H9 (cell line): ENCODE results near the gene PTPRN2. TPM values are rescaled to one million over a fixed set of nuclear protein-coding genes. Genes with fewer than 3 reads are reported as not detected.

Experiments
- DNase-seq: peaks from one replicate; pipeline ENCODE4 v3.0.0-alpha.2; 2017
- H2AFZ ChIP-seq: one replicate; pipeline ENCODE4 v1.6.1; 2013; ENCODE audit warnings: mild to moderate bottlenecking, low read length, control low read depth, moderate library complexity
- H2AK5ac ChIP-seq: 2 replicates; pipeline ENCODE4 v1.6.1; 2013; ENCODE audit warnings: low read length, control low read depth, mixed read lengths; ENCODE audit not compliant: insufficient read length
- H2BK120ac ChIP-seq: one replicate; pipeline ENCODE4 v1.6.1; 2013; ENCODE audit warnings: low read depth, mild to moderate bottlenecking, low read length, control low read depth, inconsistent platforms; ENCODE audit not compliant: poor library complexity, severe bottlenecking
- H2BK12ac ChIP-seq: 2 replicates; pipeline ENCODE4 v1.6.1; 2013; ENCODE audit warnings: low read length, control low read depth, mixed read lengths, low read depth; ENCODE audit not compliant: insufficient read length
- H2BK15ac ChIP-seq: 2 replicates; pipeline ENCODE4 v1.6.1; 2013; ENCODE audit warnings: low read depth, low read length, control low read depth
- H2BK20ac ChIP-seq: one replicate; pipeline ENCODE4 v1.6.1; 2013; ENCODE audit warnings: low read depth, mild to moderate bottlenecking, low read length, control low read depth, inconsistent platforms; ENCODE audit not compliant: poor library complexity, severe bottlenecking
- H2BK5ac ChIP-seq: 2 replicates; pipeline ENCODE4 v1.6.1; 2013; ENCODE audit warnings: low read length, control low read depth, mixed read lengths; ENCODE audit not compliant: insufficient read length
- H3K14ac ChIP-seq: 2 replicates; pipeline ENCODE4 v1.6.1; 2013; ENCODE audit warnings: low read length, control low read depth; ENCODE audit not compliant: insufficient read depth
- H3K18ac ChIP-seq: 2 replicates; pipeline ENCODE4 v1.6.1; 2013; ENCODE audit warnings: low read depth, mild to moderate bottlenecking, mixed read lengths, low read length, control low read depth; ENCODE audit not compliant: insufficient read length
- H3K23ac ChIP-seq: 2 replicates; pipeline ENCODE4 v1.6.1; 2013; ENCODE audit warnings: low read length, control low read depth, mixed read lengths, low read depth; ENCODE audit not compliant: insufficient read length
- H3K23me2 ChIP-seq: 2 replicates; pipeline ENCODE4 v1.6.1; 2013; ENCODE audit warnings: low read depth, mild to moderate bottlenecking, mixed read lengths, low read length, control low read depth; ENCODE audit not compliant: insufficient read length, poor library complexity, severe bottlenecking
- H3K27ac ChIP-seq: 2 replicates; pipeline ENCODE4 v1.5.1; 2013; ENCODE audit warnings: low read length, control low read depth, mixed read lengths, low read depth; ENCODE audit not compliant: insufficient read length
- H3K27me3 ChIP-seq: 2 replicates; pipeline ENCODE4 v1.6.1; 2013; ENCODE audit warnings: low read length, control low read depth, inconsistent platforms; ENCODE audit not compliant: insufficient read depth
- H3K4ac ChIP-seq: 2 replicates; pipeline ENCODE4 v1.6.1; 2013; ENCODE audit warnings: low read depth, mild to moderate bottlenecking, control low read depth, inconsistent platforms, low read length, moderate library complexity
- H3K4me1 ChIP-seq: 2 replicates; pipeline ENCODE4 v1.6.1; 2013; ENCODE audit warnings: low read length, control low read depth, inconsistent platforms; ENCODE audit not compliant: insufficient read depth
- H3K4me2 ChIP-seq: 2 replicates; pipeline ENCODE4 v1.6.1; 2013; ENCODE audit warnings: low read length, control low read depth, mixed read lengths; ENCODE audit not compliant: insufficient read length, insufficient read depth
- H3K56ac ChIP-seq: 2 replicates; pipeline ENCODE4 v1.6.1; 2013; ENCODE audit warnings: low read depth, mild to moderate bottlenecking, mixed read lengths, low read length, control low read depth; ENCODE audit not compliant: insufficient read length
- H3K79me1 ChIP-seq: 2 replicates; pipeline ENCODE4 v1.6.1; 2013; ENCODE audit warnings: low read depth, mild to moderate bottlenecking, moderate library complexity, low read length, control low read depth, inconsistent platforms; ENCODE audit not compliant: insufficient read depth, poor library complexity, severe bottlenecking
- H3K79me2 ChIP-seq: 2 replicates; pipeline ENCODE4 v1.6.1; 2013; ENCODE audit warnings: low read length, control low read depth, inconsistent platforms; ENCODE audit not compliant: insufficient read depth
- H3K9ac ChIP-seq: 2 replicates; pipeline ENCODE4 v1.6.1; 2013; ENCODE audit warnings: low read length, control low read depth, mixed read lengths; ENCODE audit not compliant: insufficient read length; ENCODE audit errors: extremely low read depth
- H3K9me3 ChIP-seq: one replicate; pipeline ENCODE4 v1.6.1; 2013; ENCODE audit warnings: low read depth, low read length, inconsistent platforms; ENCODE audit not compliant: control insufficient read depth
- H3T11ph ChIP-seq: one replicate; pipeline ENCODE4 v1.6.1; 2013; ENCODE audit warnings: mild to moderate bottlenecking, low read length, control low read depth, inconsistent platforms
- H4K20me1 ChIP-seq: one replicate; pipeline ENCODE4 v1.6.1; 2013; ENCODE audit not compliant: control insufficient read depth, insufficient read length, insufficient read depth
- H4K5ac ChIP-seq: 2 replicates; pipeline ENCODE4 v1.6.1; 2013; ENCODE audit warnings: low read depth, mild to moderate bottlenecking, mixed read lengths, low read length, control low read depth; ENCODE audit not compliant: insufficient read length
- H4K8ac ChIP-seq: replicated peaks from 2 replicates; pipeline ENCODE4 v1.6.1; 2013; ENCODE audit warnings: low read length, control low read depth, mixed read lengths, low read depth; ENCODE audit not compliant: insufficient read length
- H4K91ac ChIP-seq: 2 replicates; pipeline ENCODE4 v1.6.1; 2013; ENCODE audit warnings: low read depth, mild to moderate bottlenecking, moderate library complexity, mixed read lengths, low read length, control low read depth; ENCODE audit not compliant: insufficient read length
- H3K27ac Mint-ChIP-seq, 3 experiments: 2 replicates in 2 of 3; 3 replicates in 1 of 3; pipeline ENCODE4 v1.8.0; 2020 to 2021; ENCODE audit warnings: mixed read lengths in 3 of 3, mild to moderate bottlenecking in 1 of 3, moderate library complexity in 1 of 3
- H3K27me3 Mint-ChIP-seq: 2 replicates; pipeline ENCODE4 v1.8.0; 2021; ENCODE audit warnings: low read depth, mild to moderate bottlenecking, moderate library complexity, mixed read lengths
- H3K36me3 Mint-ChIP-seq, 3 experiments: 2 replicates in 2 of 3; 3 replicates in 1 of 3; pipeline ENCODE4 v1.8.0; 2020 to 2021; ENCODE audit warnings: low read depth in 3 of 3, mixed read lengths in 3 of 3; ENCODE audit not compliant: insufficient read depth in 1 of 3
- H3K4me1 Mint-ChIP-seq, 2 experiments: 2 replicates each; pipeline ENCODE4 v1.8.0; 2020; ENCODE audit warnings: mixed read lengths in 2 of 2
- H3K4me3 Mint-ChIP-seq, 2 experiments: 2 replicates in 1 of 2; 3 replicates in 1 of 2; pipeline ENCODE4 v1.8.0; 2020 to 2021; ENCODE audit warnings: mild to moderate bottlenecking in 2 of 2, mixed read lengths in 2 of 2, moderate library complexity in 1 of 2
- H3K9me3 Mint-ChIP-seq, 2 experiments: 2 replicates in 1 of 2; 3 replicates in 1 of 2; pipeline ENCODE4 v1.8.0; 2020; ENCODE audit warnings: mild to moderate bottlenecking in 2 of 2, mixed read lengths in 2 of 2, moderate library complexity in 1 of 2
- CTCF ChIP-seq: fragments of 200-600 bp; sonication (generic); conservative IDR thresholded peaks from 3 replicates; pipeline ENCODE4 v1.8.0; 2021; ENCODE audit warnings: antibody characterized with exemption, mild to moderate bottlenecking
- WGBS: extraction: QIAGEN DNeasy Blood & Tissue Kit; methylation state at CpG from one replicate; pipeline ENCODE4 v1.1.7; 2013; ENCODE audit warnings: missing lambda C conversion rate, low lambda C conversion rate, mixed read lengths; ENCODE audit not compliant: insufficient read length; ENCODE audit errors: extremely low coverage; 5-methylcytosine and 5-hydroxymethylcytosine counted together
- total RNA-seq: library from RNA; stranded (reverse); gene quantifications from 2 replicates; pipeline ENCODE4 v1.2.1, GENCODE V29; 2021

The PTPRN2 gene
- total RNA-seq, 1 experiment from 2014 or later = 5.2 TPM

GRCh38 chr7:158057446-158057845 lies 530.2 kb downstream of the PTPRN2 start:
- DNase-seq = no peak
- no peak overlapping the region for H3K27ac ChIP-seq
- H2BK120ac ChIP-seq = no peak overlapping the region
- no peak overlapping the region for H3K56ac ChIP-seq
- no peaks in the 10 kb centered on the region for H3K4me1 ChIP-seq
- Mint-ChIP-seq H3K9me3 (peaks cover 8 to 25% of the 10 kb centered on the region in 2 experiments), H3K4me1 (no peaks in the 10 kb centered on the region), H3K36me3 (peaks cover 13 to 31% (median 19%) of the 10 kb centered on the region in 3 experiments), H3K4me3 (no peak overlapping the region), H3K27me3 (peaks cover 11% of the 10 kb centered on the region), H3K27ac (no peak overlapping the region)
- H3K18ac ChIP-seq = no peak overlapping the region
- no peak overlapping the region for H4K5ac ChIP-seq
- no peak overlapping the region for H3K9ac ChIP-seq
- H3K23me2 ChIP-seq = no peaks in the 10 kb centered on the region
- H3T11ph ChIP-seq = no peak overlapping the region
- H4K8ac ChIP-seq = no peak overlapping the region
- no peak overlapping the region for H4K91ac ChIP-seq
- H3K9me3 ChIP-seq = peaks cover 25% of the 10 kb centered on the region
- H3K27me3 ChIP-seq = no peaks in the 10 kb centered on the region
- H3K79me1 ChIP-seq = no peaks in the 10 kb centered on the region
- H3K14ac ChIP-seq = no peak overlapping the region
- no CpG with 5 or more reads among the region's 8 CpGs for WGBS
- H3K79me2 ChIP-seq = no peaks in the 10 kb centered on the region
- no peaks in the 10 kb centered on the region for H4K20me1 ChIP-seq
- no peak overlapping the region for H3K4me2 ChIP-seq
- H3K23ac ChIP-seq = no peak overlapping the region
- H3K4ac ChIP-seq = no peak overlapping the region
- H2BK12ac ChIP-seq = no peak overlapping the region
- H2BK20ac ChIP-seq = no peak overlapping the region
- H2BK5ac ChIP-seq = no peak overlapping the region
- no peak for TF ChIP-seq CTCF
- no peak overlapping the region for H2BK15ac ChIP-seq
- H2AFZ ChIP-seq = no peak overlapping the region
- no peak overlapping the region for H2AK5ac ChIP-seq
